Activated T-helper 1 cell treated with anti-CD3 and anti-CD28 coated beads, Interleukin-12 subunit alpha, Interleukin-12 subunit beta, Interleukin-2, Interleukin-4 antibody, amounts not matched to agents 30 ng/mL and 10 ng/mL and 1 ng/mL, durations not matched to agents 14 hours and 24 hours and 36 hours (primary cell): ENCODE results near the gene PARD6B. TPM values are rescaled to one million over a fixed set of nuclear protein-coding genes. Genes with fewer than 3 reads are reported as not detected.
"Not testable (repeated sequence)": the region's sequence is repeated elsewhere in the genome, so short reads cannot be mapped to it uniquely, and the experiment has no call there.

Source experiments
- DNase-seq: peaks from one replicate; pipeline ENCODE4 v3.0.0; 2021; ENCODE audit warnings: low spot score
- H3K27ac Mint-ChIP-seq: one replicate; pipeline ENCODE4 v1.8.0; 2021; ENCODE audit warnings: mild to moderate bottlenecking, mixed read lengths
- H3K27me3 Mint-ChIP-seq: one replicate; pipeline ENCODE4 v1.8.0; 2022; ENCODE audit warnings: mild to moderate bottlenecking, moderate library complexity, mixed read lengths; ENCODE audit not compliant: insufficient read depth
- H3K36me3 Mint-ChIP-seq: one replicate; pipeline ENCODE4 v1.8.0; 2021; ENCODE audit warnings: low read depth, mixed read lengths
- H3K4me1 Mint-ChIP-seq: one replicate; pipeline ENCODE4 v1.8.0; 2021; ENCODE audit warnings: low read depth, mixed read lengths
- H3K4me3 Mint-ChIP-seq: one replicate; pipeline ENCODE4 v1.8.0; 2021; ENCODE audit warnings: mild to moderate bottlenecking, moderate library complexity, mixed read lengths
- H3K9me3 Mint-ChIP-seq: one replicate; pipeline ENCODE4 v1.8.0; 2021; ENCODE audit warnings: mixed read lengths
- intact Hi-C: fragments of 100-400 bp; cut with micrococcal nuclease; formaldehyde crosslinking; loops from one replicate; pipeline ENCODE4 v1.15.1; 2024
- total RNA-seq: library from RNA; stranded (reverse); gene quantifications from 2 replicates; pipeline ENCODE4 v1.2.3, GENCODE V29; 2022

Gene PARD6B
- total RNA-seq, 1 donor from 2014 or later = 7.1 TPM

GRCh38 chr20:50746138-50746940 is 15.0 kb downstream of the PARD6B start:
- no peak overlapping the region for H3K4me3 Mint-ChIP-seq
- intact Hi-C loops = loop anchor here (1.0 to 10.0 kb wide), 3 partner anchors 21 to 262 kb away; no protein-coding TSS in a partner anchor
- peaks cover 7% of the 10 kb centered on the region for H3K36me3 Mint-ChIP-seq
- no peaks in the 10 kb centered on the region for H3K9me3 Mint-ChIP-seq
- no peak for DNase-seq
- H3K27me3 Mint-ChIP-seq = no peaks in the 10 kb centered on the region
- peak overlapping the region; percentile 9 for H3K27ac Mint-ChIP-seq
- H3K4me1 Mint-ChIP-seq = peaks cover 28% of the 10 kb centered on the region

GRCh38 chr20:50747275-50747674 is 15.9 kb downstream of the PARD6B start:
- H3K36me3 Mint-ChIP-seq = peaks cover 7% of the 10 kb centered on the region
- peak overlapping the region; percentile 37 for H3K4me3 Mint-ChIP-seq
- intact Hi-C loops = loop anchor here (10.0 kb wide), 2 partner anchors 112 to 262 kb away; no protein-coding TSS in a partner anchor
- H3K4me1 Mint-ChIP-seq = peaks cover 26% of the 10 kb centered on the region
- no peak for DNase-seq
- H3K27ac Mint-ChIP-seq = peak overlapping the region; percentile 38
- H3K9me3 Mint-ChIP-seq = no peaks in the 10 kb centered on the region
- no peaks in the 10 kb centered on the region for H3K27me3 Mint-ChIP-seq

GRCh38 chr20:50750145-50750671 is 18.8 kb downstream of the PARD6B start:
- intact Hi-C loops = no loop called here
- Mint-ChIP-seq H3K27me3 (no peaks in the 10 kb centered on the region), H3K4me3 (no peak overlapping the region), H3K4me1 (peaks cover 26% of the 10 kb centered on the region), H3K36me3 (peaks cover 7% of the 10 kb centered on the region), H3K9me3 (no peaks in the 10 kb centered on the region), H3K27ac (no peak overlapping the region)
- DNase-seq = no peak

DNA sequence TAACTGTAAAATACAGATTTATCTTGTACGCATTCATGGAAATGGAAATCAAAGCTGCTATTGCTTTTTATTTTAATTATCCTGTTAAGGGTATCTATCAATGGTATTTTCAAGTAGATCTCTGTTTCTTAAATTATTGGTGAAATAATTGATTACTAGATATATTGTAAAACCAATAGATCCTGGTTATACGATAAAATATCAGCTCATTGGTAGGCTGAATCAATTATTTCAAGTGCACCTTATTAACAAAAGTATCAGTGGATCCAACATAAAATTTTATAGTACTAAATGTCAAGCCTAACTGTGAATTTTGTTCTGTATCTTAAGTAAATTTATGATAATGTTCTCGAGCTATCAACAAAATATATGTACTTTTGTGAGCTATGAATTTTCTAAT is 21.8 kb downstream of the PARD6B start:
- intact Hi-C loops = no loop called here
- H3K9me3 Mint-ChIP-seq = no peaks in the 10 kb centered on the region
- H3K36me3 Mint-ChIP-seq = no peaks in the 10 kb centered on the region
- no peak overlapping the region for H3K27ac Mint-ChIP-seq
- no peak for DNase-seq
- H3K4me1 Mint-ChIP-seq = peaks cover under 1% of the 10 kb centered on the region
- peaks cover 3% of the 10 kb centered on the region for H3K27me3 Mint-ChIP-seq
- H3K4me3 Mint-ChIP-seq = no peak overlapping the region

GRCh38 chr20:50754420-50754819 is 23.0 kb downstream of the PARD6B start:
- H3K9me3 Mint-ChIP-seq = no peaks in the 10 kb centered on the region
- H3K27ac Mint-ChIP-seq = no peak overlapping the region
- intact Hi-C loops = no loop called here
- no peaks in the 10 kb centered on the region for H3K4me1 Mint-ChIP-seq
- H3K27me3 Mint-ChIP-seq = peaks cover 3% of the 10 kb centered on the region
- H3K4me3 Mint-ChIP-seq = no peak overlapping the region
- DNase-seq = no peak
- no peaks in the 10 kb centered on the region for H3K36me3 Mint-ChIP-seq

- Mint-ChIP-seq H3K4me1 (no peaks in the 10 kb centered on the region), H3K36me3 (no peaks in the 10 kb centered on the region), H3K27ac (no peak overlapping the region), H3K27me3 (peaks cover 3% of the 10 kb centered on the region), H3K9me3 (no peaks in the 10 kb centered on the region), H3K4me3 (no peak overlapping the region)
- intact Hi-C loops = no loop called here
- DNase-seq = no peak
These were observed 25.1 kb downstream of the PARD6B start for GRCh38 chr20:50756447-50756846.

GRCh38 chr20:50758469-50758868 is 27.1 kb downstream of the PARD6B start:
- no peaks in the 10 kb centered on the region for H3K4me1 Mint-ChIP-seq
- H3K27me3 Mint-ChIP-seq = peaks cover 3% of the 10 kb centered on the region
- H3K4me3 Mint-ChIP-seq = no peak overlapping the region
- no peak for DNase-seq
- H3K9me3 Mint-ChIP-seq = no peaks in the 10 kb centered on the region
- no peak overlapping the region for H3K27ac Mint-ChIP-seq
- no peaks in the 10 kb centered on the region for H3K36me3 Mint-ChIP-seq
- intact Hi-C loops = no loop called here

GRCh38 chr20:50758992-50759391 is 27.6 kb downstream of the PARD6B start:
- H3K9me3 Mint-ChIP-seq = no peaks in the 10 kb centered on the region
- DNase-seq = no peak
- H3K4me3 Mint-ChIP-seq = no peak overlapping the region

GRCh38 chr20:50759678-50760077 is 28.3 kb downstream of the PARD6B start:
- no peaks in the 10 kb centered on the region for H3K36me3 Mint-ChIP-seq
- H3K4me1 Mint-ChIP-seq = no peaks in the 10 kb centered on the region
- H3K27ac Mint-ChIP-seq = no peak overlapping the region
- DNase-seq = no peak
- no peak overlapping the region for H3K4me3 Mint-ChIP-seq
- H3K9me3 Mint-ChIP-seq = no peaks in the 10 kb centered on the region
- H3K27me3 Mint-ChIP-seq = peaks cover 3% of the 10 kb centered on the region
- intact Hi-C loops = no loop called here

More at GRCh38 chr20:50758992-50759391, 27.6 kb downstream of the PARD6B start:
- Mint-ChIP-seq H3K27ac (no peak overlapping the region), H3K36me3 (no peaks in the 10 kb centered on the region), H3K4me1 (no peaks in the 10 kb centered on the region), H3K27me3 (peaks cover 3% of the 10 kb centered on the region)
- intact Hi-C loops = no loop called here

DNA sequence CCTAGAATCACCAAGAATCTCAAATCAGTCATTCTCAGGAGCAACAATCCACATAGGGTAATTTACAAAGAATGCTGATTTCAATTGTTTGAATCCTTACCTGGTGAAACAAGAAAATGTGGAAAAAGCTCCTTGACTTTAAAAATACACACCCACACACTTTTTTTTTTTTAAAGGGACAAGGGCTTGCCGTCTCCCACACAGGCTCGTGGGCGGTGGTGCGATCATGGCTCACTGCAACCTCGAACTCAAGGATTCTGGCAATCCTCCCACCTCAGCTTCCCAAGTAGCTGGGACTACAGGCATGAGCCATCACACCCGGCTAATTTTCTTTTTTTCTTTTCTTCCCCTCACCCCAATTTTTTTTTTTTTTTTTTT is 30.7 kb downstream of the PARD6B start:
- H3K27ac Mint-ChIP-seq = no peak overlapping the region
- no peaks in the 10 kb centered on the region for H3K9me3 Mint-ChIP-seq
- intact Hi-C loops = no loop called here
- H3K27me3 Mint-ChIP-seq = no peaks in the 10 kb centered on the region
- no peaks in the 10 kb centered on the region for H3K36me3 Mint-ChIP-seq
- no peak overlapping the region for H3K4me3 Mint-ChIP-seq
- DNase-seq = no peak
- H3K4me1 Mint-ChIP-seq = no peaks in the 10 kb centered on the region

DNA sequence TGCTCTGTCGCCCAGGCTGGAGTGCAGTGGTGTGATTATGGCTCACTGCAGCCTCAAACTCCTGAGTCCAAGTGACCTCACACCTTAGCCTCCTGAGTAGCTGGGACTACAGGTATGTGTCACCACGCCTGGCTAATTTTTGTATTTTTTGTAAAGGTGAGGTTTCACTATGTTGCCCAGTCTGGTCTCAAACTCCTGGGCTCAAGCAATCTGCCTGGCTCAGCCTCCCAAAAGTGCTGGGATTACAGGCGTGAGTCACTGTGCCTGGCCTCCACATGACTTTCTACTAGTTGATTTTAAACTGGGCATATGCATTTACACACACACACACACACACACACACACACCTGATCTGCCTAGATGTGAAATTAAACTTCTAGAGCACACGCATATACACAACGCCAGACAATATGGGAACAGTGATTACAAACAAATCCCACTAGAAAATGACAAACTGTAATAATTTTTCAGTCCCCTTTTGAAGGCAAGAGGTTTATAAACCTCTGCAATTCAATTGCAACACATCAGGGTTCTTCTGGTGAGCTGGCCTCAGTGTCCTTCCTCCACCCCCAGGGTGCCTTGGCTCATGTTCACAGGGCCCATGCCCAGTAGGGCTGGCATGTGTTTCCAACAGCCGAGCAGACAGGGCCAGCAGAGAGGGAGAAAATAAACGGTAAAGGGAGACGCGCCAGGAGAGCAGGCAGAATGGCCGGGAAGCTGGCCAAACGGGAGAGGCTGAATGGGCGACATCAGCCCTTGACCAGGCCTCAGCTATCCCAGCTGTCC is 31.2 kb downstream of the PARD6B start:
- no peaks in the 10 kb centered on the region for H3K4me1 Mint-ChIP-seq
- no peak for DNase-seq
- intact Hi-C loops = no loop called here
- H3K27me3 Mint-ChIP-seq = no peaks in the 10 kb centered on the region
- no peaks in the 10 kb centered on the region for H3K36me3 Mint-ChIP-seq
- no peak overlapping the region for H3K27ac Mint-ChIP-seq
- H3K9me3 Mint-ChIP-seq = no peaks in the 10 kb centered on the region
- no peak overlapping the region for H3K4me3 Mint-ChIP-seq

DNA sequence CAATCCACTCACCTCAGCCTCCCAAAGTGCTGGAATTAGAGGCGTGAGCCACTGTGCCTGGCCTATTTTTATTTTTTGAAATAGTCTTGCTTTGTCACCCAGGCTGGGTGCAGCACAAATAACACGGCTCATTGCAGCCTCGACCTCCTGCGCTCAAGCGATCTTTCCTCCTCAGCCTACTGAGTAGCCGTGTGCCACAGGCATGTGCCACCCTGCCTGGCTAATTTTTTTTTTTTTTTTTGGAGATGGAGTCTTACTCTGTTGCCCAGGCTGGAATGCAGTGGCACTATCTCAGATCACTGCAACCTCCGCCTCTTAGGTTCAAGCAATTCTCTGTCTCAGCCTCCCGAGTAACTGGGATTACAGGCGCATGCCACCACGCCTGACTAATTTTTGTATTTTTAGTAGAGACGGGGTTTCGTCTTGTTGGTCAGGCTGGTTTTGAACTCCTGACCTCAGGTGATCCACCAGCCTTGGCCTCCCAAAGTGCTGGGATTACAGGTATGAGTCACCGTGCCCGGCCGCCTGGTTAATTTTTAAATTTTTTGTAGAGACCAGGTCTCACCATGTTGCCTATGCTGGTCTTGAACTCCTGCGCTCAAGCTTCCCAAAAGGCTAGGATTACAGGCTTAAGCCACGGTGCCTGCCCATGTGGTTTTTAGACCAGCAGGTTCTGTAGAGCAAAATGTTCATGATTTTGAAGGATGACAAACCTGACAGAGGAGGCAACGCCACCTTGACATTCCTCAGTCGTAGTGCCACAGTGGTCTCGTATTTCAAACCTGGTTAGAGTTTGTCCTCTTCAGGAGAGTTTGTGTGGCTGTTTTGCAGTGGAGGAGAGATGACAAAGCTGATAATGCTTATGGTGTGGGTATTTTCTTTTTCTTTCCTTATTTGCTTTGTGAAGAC is 32.4 kb downstream of the PARD6B start:
- H3K27ac Mint-ChIP-seq, H3K4me3 Mint-ChIP-seq, H3K27me3 Mint-ChIP-seq, H3K4me1 Mint-ChIP-seq, intact Hi-C loops, DNase-seq, H3K9me3 Mint-ChIP-seq, H3K36me3 Mint-ChIP-seq: not testable (repeated sequence)
